Measurements from ENCODE around the gene PNPLA7. TPM values are rescaled to one million over a fixed set of nuclear protein-coding genes. Genes with fewer than 3 reads are reported as not detected.
A peak's percentile ranks its signal among the peaks of the same experiment; 100 is the strongest.

PNPLA7 gene
- total and polyA plus RNA-seq, 2 of the 8 experiments (the other 6 are each of a cell fraction or from before 2014, with no cell fraction given), result 0.35 to 0.47 TPM

DNA sequence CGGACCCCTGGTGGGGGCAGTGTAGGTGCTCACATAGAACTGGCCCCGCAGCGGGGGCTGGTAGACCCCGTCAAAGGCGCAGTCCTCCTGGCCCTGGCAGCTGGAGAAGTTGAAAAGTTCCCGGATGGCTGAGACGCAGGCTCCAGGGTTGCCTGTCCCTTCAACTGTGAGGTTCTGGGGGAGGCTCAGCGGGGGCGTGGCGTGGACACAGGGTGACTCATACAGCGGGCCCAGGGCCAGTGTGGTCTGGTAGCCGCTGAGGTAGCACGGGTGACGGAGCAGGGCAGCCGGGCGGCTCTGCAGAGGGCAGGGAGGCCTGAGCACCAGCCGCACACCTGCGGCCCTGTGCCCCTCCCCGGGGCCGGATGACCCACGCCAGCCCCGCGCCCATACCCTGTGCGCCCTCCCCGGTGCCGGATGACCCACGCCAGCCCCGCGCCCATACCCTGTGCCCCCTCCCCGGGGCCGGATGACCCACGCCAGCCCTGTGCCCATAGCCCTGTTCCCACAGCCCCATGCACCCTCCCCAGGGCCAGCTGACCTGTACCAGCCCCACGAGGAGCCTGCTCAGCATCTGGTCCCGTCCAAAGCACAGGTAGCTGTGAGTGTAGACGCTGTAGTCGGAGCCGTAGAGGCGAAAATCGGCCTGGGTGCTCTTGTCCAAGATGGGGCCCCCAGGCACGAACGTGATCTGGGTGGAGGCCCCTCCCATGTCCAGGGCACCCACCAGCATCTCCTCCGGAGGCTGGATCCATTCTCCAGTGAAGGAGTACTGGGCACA lies 114.0 kb downstream of the PNPLA7 start:
- Histone ChIP-seq H4K20me1 (replicated peaks in 1 of 2; ENCODE audit: control insufficient read depth in 1 of 2, insufficient read depth in 2 of 2, low read length in 2 of 2) (no peaks in the 10 kb centered on the region), H3K27ac (ENCODE audit: low read depth, low read length) (no peak overlapping the region), H3K23ac (ENCODE audit: insufficient read length) (no peak overlapping the region), H3K14ac (ENCODE audit: insufficient read length) (no peak overlapping the region), H3K79me2 (ENCODE audit: control insufficient read depth in 1 of 2, insufficient read depth in 2 of 2, low read length in 2 of 2) (no peaks in the 10 kb centered on the region), H2BK20ac (ENCODE audit: low read length) (no peak overlapping the region), H2AK5ac (ENCODE audit: low read depth, low read length) (no peak overlapping the region), H2AFZ (ENCODE audit: low read length) (no peak overlapping the region), H3K27me3 (replicated peaks in 1 of 4; ENCODE audit: control insufficient read depth in 3 of 4, extremely low read depth in 1 of 4, insufficient read depth in 3 of 4, low read length in 3 of 4) (no peaks in the 10 kb centered on the region), H3K4me2 (ENCODE audit: insufficient read depth in 1 of 2, low read depth in 2 of 2, low read length in 2 of 2) (no peak overlapping the region), H3K56ac (replicated peaks; ENCODE audit: insufficient read length, low read depth, low read length) (no peak overlapping the region), H3K9me3 (ENCODE audit: insufficient read depth in 2 of 2, low read depth in 1 of 2, low read length in 1 of 2) (no peaks in the 10 kb centered on the region), H3K9ac (replicated peaks in 1 of 4; ENCODE audit: extremely low read depth in 1 of 4, low read depth in 3 of 4, low read length in 3 of 4) (no peak overlapping the region), H3K36me3 (ENCODE audit: control insufficient read depth in 2 of 4, insufficient read depth in 4 of 4, low read length in 3 of 4) (no peaks in the 10 kb centered on the region), H2BK5ac (ENCODE audit: low read depth, low read length) (no peak overlapping the region), H3K4me3 (ENCODE audit: extremely low read depth in 1 of 4, insufficient read depth in 2 of 4, low read depth in 3 of 4, low read length in 4 of 4) (no peak overlapping the region), H4K91ac (replicated peaks; ENCODE audit: insufficient read length, low read length) (no peak overlapping the region), H3K79me1 (ENCODE audit: low read depth, low read length) (no peaks in the 10 kb centered on the region), H2BK15ac (ENCODE audit: low read length) (no peak overlapping the region), H3K4ac (replicated peaks; ENCODE audit: insufficient read length, low read depth, low read length) (no peak overlapping the region), H3K4me1 (replicated peaks in 1 of 4; ENCODE audit: control insufficient read depth in 3 of 4, insufficient read depth in 4 of 4, low read length in 3 of 4) (no peaks in the 10 kb centered on the region), H3K23me2 (ENCODE audit: low read depth, low read length) (no peaks in the 10 kb centered on the region), H3K18ac (ENCODE audit: extremely low read depth, low read length) (no peak overlapping the region), H4K5ac (ENCODE audit: insufficient read length, low read depth, low read length) (no peak overlapping the region), H2BK120ac (replicated peaks; ENCODE audit: low read depth, low read length) (no peak overlapping the region), H4K8ac (ENCODE audit: extremely low read depth, insufficient read depth, low read length) (peak overlapping the region; percentile 5; the same call in 1 of the 2 replicates), H2BK12ac (ENCODE audit: low read depth, low read length) (no peak overlapping the region)
- ChIA-PET CTCF (ENCODE audit: partially characterized antibody) (interaction anchor here (1.0 to 2.0 kb wide), 6 partner anchors 9 to 149 kb away, joined by 3 to 8 read pairs (median 4); partner anchors contain the start of genes EXD3, NOXA1 and NRARP), POLR2A (ENCODE audit: partially characterized antibody) (interaction anchor here (1.2 to 1.8 kb wide), 3 partner anchors 10 to 13 kb away, joined by 3 to 8 read pairs (median 5); partner anchors contain the start of genes EXD3 and NOXA1)
- FAIRE-seq (no peak), DNase-seq (ENCODE audit: low read depth in 1 of 2, low spot score in 2 of 2) (no peak)
- WGBS, 2 experiments (ENCODE audit: extremely low coverage in 1 of 2, insufficient coverage in 1 of 2, insufficient read length in 1 of 2, insufficient replicate concordance in 2 of 2, low coverage in 1 of 2, low lambda C conversion rate in 2 of 2, missing lambda C conversion rate in 1 of 2), result 91% methylated on average over 39 of the region's 42 CpGs; no CpG with 5 or more reads in 1 of the 2 experiments
- TF ChIP-seq KDM4A (IDR thresholded peaks at IDR 0.05; ENCODE audit: low read depth, low read length, severe bottlenecking) (no peak), SIRT6 (IDR thresholded peaks at IDR 0.05; ENCODE audit: low read length) (no peak), KDM1A (IDR thresholded peaks at IDR 0.05; ENCODE audit: borderline replicate concordance, low read length) (no peak), SP4 (IDR thresholded peaks at IDR 0.05; ENCODE audit: low read length) (no peak), NANOG (IDR thresholded peaks at IDR 0.05; ENCODE audit: insufficient read depth, low read depth, low read length, poor library complexity, severe bottlenecking) (no peak), BRCA1 (IDR thresholded peaks at IDR 0.05; ENCODE audit: low read depth, low read length) (no peak), ZNF274 (IDR thresholded peaks at IDR 0.05; ENCODE audit: borderline replicate concordance, extremely low read depth, low read length) (no peak), EGR1 (IDR thresholded peaks at IDR 0.05; ENCODE audit: borderline replicate concordance, low read depth, low read length) (no peak)

Measured in H1 (cell line).